ENCODE results near the gene ENOX1. TPM values are rescaled to one million over a fixed set of nuclear protein-coding genes. Genes with fewer than 3 reads are reported as not detected.

Gene ENOX1
- total RNA-seq, 1 experiment from 2014 or later = 0.26 TPM

- TF ChIP-seq ZNF532 (CRISPR knock-in tag; IDR thresholded peaks at IDR 0.05; ENCODE audit: borderline replicate concordance) = no peak
- no peak for TF ChIP-seq NR2C2 (CRISPR knock-in tag; IDR thresholded peaks at IDR 0.05)
- no peak for TF ChIP-seq STAT6 (CRISPR knock-in tag; conservative IDR thresholded peaks at IDR 0.05; ENCODE audit: low read depth)
- no peak for TF ChIP-seq HMGXB4 (CRISPR knock-in tag; IDR thresholded peaks at IDR 0.05)
- TF ChIP-seq USF1 (CRISPR knock-in tag; IDR thresholded peaks at IDR 0.05) = no peak
- TF ChIP-seq AR (CRISPR knock-in tag; IDR thresholded peaks at IDR 0.05) = no peak
- no peak for TF ChIP-seq SMAD3 (CRISPR knock-in tag; IDR thresholded peaks at IDR 0.05; ENCODE audit: borderline replicate concordance)
- no peak for TF ChIP-seq ZNF396 (CRISPR knock-in tag; IDR thresholded peaks at IDR 0.05; ENCODE audit: borderline replicate concordance)
Measured at GRCh38 chr13:43356567-43356966, 430.2 kb downstream of the ENOX1 start (continued).

- POLR2A ChIA-PET = no interaction called here
- no peaks in the 10 kb centered on the region for H3K27me3 Mint-ChIP-seq (ENCODE audit: low read depth)
- DNase-seq (ENCODE audit: low spot score) (no peak), ATAC-seq (no peak)
- H3K36me3 Mint-ChIP-seq = no peaks in the 10 kb centered on the region
- no peaks in the 10 kb centered on the region for H3K9me3 Mint-ChIP-seq
- CTCF ChIA-PET = no interaction called here
- no peak overlapping the region for H3K4me3 Mint-ChIP-seq
- H3K27ac Mint-ChIP-seq = no peak overlapping the region
- H3K4me1 Mint-ChIP-seq = peaks cover 47% of the 10 kb centered on the region
- TF ChIP-seq E2F5 (CRISPR knock-in tag; IDR thresholded peaks at IDR 0.05) (no peak), CREM (CRISPR knock-in tag; IDR thresholded peaks at IDR 0.05) (no peak), JAZF1 (CRISPR knock-in tag; IDR thresholded peaks at IDR 0.05) (no peak), FOXJ3 (CRISPR knock-in tag; IDR thresholded peaks at IDR 0.05; ENCODE audit: borderline replicate concordance) (no peak), TEAD1 (CRISPR knock-in tag; IDR thresholded peaks at IDR 0.05) (no peak), ELF4 (CRISPR knock-in tag; IDR thresholded peaks at IDR 0.05; ENCODE audit: low read depth) (no peak), ZMAT4 (CRISPR knock-in tag; IDR thresholded peaks at IDR 0.05) (no peak), ATF2 (CRISPR knock-in tag; IDR thresholded peaks at IDR 0.05; ENCODE audit: borderline replicate concordance, low read depth) (no peak), ESRRA (CRISPR knock-in tag; IDR thresholded peaks at IDR 0.05; ENCODE audit: borderline replicate concordance) (no peak), E2F1 (CRISPR knock-in tag; IDR thresholded peaks at IDR 0.05) (no peak), IRF2 (CRISPR knock-in tag; IDR thresholded peaks at IDR 0.05; ENCODE audit: borderline replicate concordance, low read depth) (no peak), NR1H2 (CRISPR knock-in tag; IDR thresholded peaks at IDR 0.05) (no peak)
Measured at GRCh38 chr13:43355774-43356173, 431.0 kb downstream of the ENOX1 start.
